Measurements from ENCODE around the gene NPPC.

DNA sequence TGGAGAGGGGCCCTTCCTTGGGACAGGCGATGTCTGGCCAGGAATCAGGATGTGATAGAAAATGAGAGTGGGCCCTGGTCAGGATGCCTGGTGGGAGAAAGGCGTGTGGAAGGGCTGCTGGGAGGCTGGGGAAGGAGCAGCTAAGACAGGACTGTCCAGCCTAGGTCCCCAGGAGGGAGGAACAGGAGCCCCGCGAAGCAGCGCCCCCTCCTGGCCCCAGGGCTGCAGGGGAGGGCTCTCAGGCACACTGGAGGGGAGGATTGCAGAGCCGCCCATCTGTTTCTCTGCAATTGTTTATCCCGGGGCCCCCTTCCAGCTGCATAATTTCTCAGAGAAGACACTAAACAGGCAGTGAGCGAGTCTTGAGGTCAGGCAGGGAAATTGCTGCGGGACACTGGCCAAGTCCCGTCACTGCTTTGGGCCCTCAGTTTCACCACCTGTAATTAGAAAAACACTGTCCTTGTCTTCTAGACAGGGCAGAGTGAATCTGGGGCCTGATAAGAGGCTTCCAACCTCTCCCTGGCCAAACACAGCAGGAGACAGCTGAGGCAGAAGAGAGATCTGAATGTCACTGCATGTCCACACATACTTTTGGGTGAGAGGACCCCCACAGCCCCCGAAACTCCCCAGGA, 3.9 kb upstream of the NPPC start:
- peak; percentile 51 for TF ChIP-seq CTCF (conservative IDR thresholded peaks at IDR 0.05)
- no peak for TF ChIP-seq ZFX (IDR thresholded peaks at IDR 0.05)

Measured in C4-2B (cell line).